AG08395 (cell line): Measurements from ENCODE around the gene PRSS50.
"Not testable (repeated sequence)": the region's sequence is repeated elsewhere in the genome, so short reads cannot be mapped to it uniquely, and the experiment has no call there.

ENCODE experiments used
- DNase-seq: peaks from one replicate; pipeline ENCODE4 v3.0.0; 2012; ENCODE audit warnings: mixed read lengths, low spot score

Gene PRSS50

GRCh38 chr3:46717447-46718231 is at the start of gene PRSS50:
PRSS50 (minus strand) TSS chr3:46717869; CDS start chr3:46717824, 45 bp downstream.
- DNase-seq: no peak

GRCh38 chr3:46764206-46764605 is 46.5 kb upstream of the PRSS50 start:
- DNase-seq: no peak

GRCh38 chr3:46763178-46763577 is 45.5 kb upstream of the PRSS50 start:
- no peak for DNase-seq

- no peak for DNase-seq
These were observed 41.8 kb upstream of the PRSS50 start for GRCh38 chr3:46759239-46760167.

- DNase-seq: no peak
These were observed 39.0 kb upstream of the PRSS50 start for GRCh38 chr3:46756642-46757041.

- DNase-seq: no peak
These were observed 38.0 kb upstream of the PRSS50 start for GRCh38 chr3:46755646-46756045.

- DNase-seq: not testable (repeated sequence)
These were observed 35.5 kb upstream of the PRSS50 start for GRCh38 chr3:46753127-46753526.

- DNase-seq: no peak
These were observed 32.9 kb upstream of the PRSS50 start for GRCh38 chr3:46750555-46751038.

GRCh38 chr3:46749129-46749528 is 31.5 kb upstream of the PRSS50 start:
- DNase-seq: no peak

- no peak for DNase-seq
These were observed 30.5 kb upstream of the PRSS50 start for GRCh38 chr3:46748170-46748569.

- DNase-seq: no peak
These were observed 29.0 kb upstream of the PRSS50 start for GRCh38 chr3:46746711-46747110.

- no peak for DNase-seq
These were observed 25.4 kb upstream of the PRSS50 start for GRCh38 chr3:46742992-46743585.

GRCh38 chr3:46739565-46739964 is 21.9 kb upstream of the PRSS50 start:
- not testable (repeated sequence) for DNase-seq

- DNase-seq: no peak
These were observed 19.7 kb upstream of the PRSS50 start for GRCh38 chr3:46737329-46737731.

GRCh38 chr3:46736006-46736872 is 18.6 kb upstream of the PRSS50 start:
- no peak for DNase-seq

- no peak for DNase-seq
These were observed 17.1 kb upstream of the PRSS50 start for GRCh38 chr3:46734773-46735172.

- peak; percentile 21 for DNase-seq
These were observed 15.5 kb upstream of the PRSS50 start for GRCh38 chr3:46733026-46733800.

- no peak for DNase-seq
These were observed 14.1 kb upstream of the PRSS50 start for GRCh38 chr3:46731795-46732194.

GRCh38 chr3:46730819-46731218 is 13.2 kb upstream of the PRSS50 start:
- DNase-seq: no peak

- DNase-seq: no peak
These were observed 11.4 kb upstream of the PRSS50 start for GRCh38 chr3:46729038-46729437.
